HG02642 (cell line): ENCODE results near the gene MADD.

ENCODE experiments used
- ATAC-seq: cut with Tn5 transposase; IDR thresholded peaks from one replicate; pipeline ENCODE4 v1.9.1; 2021; ENCODE audit warnings: mild to moderate bottlenecking; ENCODE audit not compliant: unreplicated experiment, poor library complexity

MADD gene

DNA sequence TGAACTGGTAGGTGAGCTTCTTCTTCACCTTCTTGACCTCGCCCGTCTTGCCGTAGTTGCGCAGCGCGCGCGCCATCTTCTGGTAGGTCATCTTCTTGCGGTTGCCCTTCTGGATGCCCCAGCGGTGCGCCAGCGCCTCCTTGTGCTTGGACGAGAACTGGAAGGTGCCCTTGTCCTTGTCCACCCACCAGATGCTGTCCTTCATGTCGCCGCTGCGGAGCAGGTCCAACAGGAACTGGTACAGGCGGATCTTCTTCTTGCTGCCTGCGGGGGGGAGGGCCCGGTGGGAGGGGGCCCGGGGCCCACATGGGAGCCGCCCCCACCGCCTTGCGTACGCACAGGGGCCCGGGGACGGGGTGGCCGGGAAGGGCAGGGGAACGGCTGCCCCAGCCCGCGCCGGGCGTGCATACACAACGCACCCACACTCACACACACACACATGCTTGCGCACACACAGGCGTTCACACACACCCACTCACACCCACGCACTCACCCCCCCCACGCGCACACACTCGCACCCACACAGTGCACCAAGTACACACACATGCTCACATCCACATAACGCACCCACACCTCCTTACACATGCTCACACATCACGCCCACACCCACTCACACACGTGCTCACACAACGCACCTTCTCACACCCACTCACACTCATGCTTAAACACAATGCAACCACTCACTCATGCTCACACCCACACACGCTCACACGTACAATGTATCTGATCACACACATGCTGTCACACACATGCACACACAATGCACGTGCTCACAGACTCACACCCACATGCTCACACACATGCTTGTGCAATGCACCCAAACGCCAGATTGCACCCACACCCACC is 85.6 kb downstream of the MADD start:
- no peak for ATAC-seq

DNA sequence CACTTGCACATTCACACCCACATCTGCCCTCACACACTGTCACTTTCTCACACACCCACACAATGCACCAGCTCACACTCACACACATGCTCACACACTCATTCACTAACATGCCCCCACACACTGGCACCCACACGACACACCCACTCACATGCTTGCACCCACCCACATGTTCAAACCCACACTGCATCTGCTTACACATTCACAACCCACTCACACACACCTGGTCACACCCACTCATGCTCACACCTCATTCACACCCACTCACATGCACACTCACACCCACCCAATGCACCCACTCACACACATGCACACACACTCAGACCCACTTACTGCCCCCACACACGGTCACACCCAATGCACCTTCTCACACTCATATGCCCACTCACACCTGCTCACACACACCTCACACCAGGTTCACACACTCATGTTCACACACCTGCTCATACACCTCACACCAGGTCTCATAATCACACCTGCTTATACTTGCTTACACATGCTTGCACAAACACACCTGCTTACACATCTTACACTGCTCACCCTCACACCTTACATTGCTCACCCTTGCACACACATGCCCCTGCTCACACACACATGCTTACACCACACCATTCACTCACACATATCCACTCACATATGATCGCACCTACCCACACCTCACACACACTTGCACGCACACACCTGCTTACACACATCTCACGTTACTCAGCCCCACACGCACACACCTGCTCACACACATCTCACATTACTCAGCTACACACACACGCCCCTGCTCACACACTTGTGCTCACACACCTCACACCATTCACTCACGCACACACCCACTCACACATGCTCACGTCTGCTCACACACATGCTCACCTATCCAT is 86.4 kb downstream of the MADD start:
- ATAC-seq: no peak

DNA sequence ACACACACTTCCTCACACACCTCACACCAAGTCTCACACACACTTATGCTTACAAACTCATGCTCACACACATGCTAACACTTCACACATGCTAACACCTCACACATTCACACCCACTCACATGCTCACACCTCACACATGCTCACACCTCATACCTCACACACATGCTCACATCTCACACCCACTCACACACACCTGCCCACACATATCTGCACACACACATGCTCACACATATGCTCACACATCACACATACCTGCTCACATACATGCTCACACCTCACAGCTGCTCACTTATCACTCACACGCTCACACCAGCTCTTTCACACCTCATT is 87.0 kb downstream of the MADD start:
- no peak for ATAC-seq

DNA sequence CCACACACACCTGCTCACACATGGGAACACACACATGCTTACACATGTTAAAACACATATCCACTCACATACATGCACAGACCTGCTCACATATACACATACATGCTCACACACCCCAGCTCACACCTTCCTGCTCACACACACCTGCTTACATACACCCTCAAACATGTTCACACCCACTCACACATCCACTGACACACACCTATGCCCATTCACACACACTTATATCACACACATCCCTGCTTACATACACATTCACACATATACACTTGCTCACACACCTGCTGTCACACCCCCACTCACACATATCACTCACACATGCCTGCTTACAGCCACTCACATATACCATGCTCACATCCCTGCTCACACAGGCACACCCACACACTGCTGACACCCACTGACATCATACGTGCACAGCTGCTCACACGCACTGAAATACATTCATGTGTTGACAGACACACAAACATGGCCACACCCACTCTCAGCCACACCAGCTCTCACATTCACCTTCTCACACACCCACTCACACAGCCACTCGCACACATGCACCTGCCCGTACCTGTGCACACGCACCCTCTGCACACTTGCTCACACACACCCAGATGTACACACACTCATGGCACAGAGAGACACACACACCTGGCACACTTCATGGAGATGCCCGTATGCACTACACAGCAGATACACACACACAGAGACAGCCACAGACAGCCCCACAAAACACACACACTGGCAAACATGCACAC is 88.2 kb downstream of the MADD start:
- ATAC-seq: no peak

DNA sequence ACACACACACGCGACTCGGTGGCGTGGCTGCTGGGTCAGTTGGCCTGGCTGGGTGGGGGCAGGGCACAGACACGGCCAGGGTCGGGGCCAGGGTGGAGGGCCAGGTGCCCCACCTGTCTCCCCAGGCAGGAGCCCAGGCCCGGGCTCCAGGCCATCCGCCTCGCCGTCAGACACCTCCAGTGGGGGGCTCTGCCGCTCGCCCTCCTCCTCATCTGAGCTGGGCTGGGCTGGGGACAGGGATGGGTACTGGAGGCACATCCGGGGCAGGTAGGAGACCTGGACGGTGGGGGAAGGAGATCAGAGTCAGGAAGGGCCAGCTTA is 88.8 kb downstream of the MADD start:
- no peak for ATAC-seq

DNA sequence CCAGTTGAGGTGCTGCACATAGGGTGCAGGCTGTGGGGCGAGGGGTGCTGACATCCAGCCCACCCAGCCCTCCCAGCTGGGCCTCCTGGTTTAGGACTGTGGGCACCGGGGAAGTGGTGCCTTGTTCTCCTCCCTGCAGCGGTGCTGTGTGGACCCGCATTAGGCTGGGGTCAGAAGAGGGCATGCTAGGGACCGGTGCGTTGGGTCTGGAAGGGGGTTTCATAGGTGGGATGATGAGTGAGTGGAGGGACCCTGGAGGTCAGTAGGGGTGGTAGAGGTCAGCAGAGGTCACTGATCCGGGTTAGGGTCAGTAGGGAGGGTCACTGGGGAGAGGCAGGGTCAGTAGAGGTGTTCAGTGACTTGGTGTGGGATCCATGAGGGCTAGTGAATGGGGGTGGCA is 89.2 kb downstream of the MADD start:
- ATAC-seq: no peak

DNA sequence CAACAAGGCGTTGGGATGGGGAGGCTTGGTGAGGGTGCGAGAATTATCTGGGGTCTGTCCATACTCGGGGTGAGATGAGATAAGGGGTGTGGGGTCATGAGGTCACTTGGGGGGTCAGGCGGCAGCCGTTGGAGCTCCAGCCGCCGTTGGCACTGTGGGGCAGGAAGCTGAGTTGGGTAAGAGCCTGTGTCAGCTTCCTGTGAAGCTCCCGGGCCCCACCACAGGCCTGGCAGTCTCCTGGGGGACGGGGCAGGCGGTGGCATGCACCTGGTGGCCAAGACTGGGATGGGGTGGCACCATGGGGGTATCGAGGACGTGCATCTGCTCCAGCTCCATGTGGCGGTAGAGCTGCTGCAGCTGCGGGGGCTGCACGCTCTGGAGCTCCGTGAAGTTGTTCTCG is 89.7 kb downstream of the MADD start:
- no peak for ATAC-seq

DNA sequence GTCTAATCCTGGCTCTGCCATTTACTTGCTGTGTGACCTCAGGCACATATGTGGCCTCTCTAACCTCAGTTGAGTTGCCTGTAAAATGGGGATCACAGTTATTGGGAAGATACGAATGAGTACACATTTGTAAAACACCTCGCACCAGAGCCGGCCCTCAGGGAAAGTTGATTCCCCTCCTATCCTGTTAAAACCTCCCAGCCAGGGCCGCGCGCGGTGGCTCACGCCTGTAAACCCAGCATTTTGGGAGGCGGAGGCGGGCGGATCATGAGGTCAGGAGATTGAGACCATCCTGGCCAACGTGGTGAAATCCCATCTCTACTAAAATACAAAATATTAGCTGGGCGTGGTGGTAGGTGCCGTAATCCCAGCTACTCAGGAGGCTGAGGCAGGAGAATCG is 90.4 kb downstream of the MADD start:
- no peak for ATAC-seq

DNA sequence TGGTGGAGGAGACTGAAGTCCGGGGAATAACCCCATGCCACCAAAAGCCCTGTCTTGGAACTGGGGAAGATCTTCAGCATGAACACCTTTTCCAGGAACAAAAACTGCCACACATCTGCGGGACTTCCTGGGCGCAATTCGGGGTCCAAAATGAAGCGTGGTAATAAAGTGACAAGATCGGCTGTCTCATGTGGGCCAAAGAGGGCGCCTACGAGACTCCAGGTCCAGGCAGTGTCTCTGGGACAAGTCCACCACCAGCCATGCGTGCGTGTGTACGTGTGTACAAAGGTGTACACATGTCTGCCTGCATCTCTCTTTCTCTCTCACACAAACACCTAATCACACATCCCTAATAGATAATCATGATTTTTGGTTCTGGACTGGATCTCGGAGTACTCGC is 91.5 kb downstream of the MADD start:
- ATAC-seq: no peak

DNA sequence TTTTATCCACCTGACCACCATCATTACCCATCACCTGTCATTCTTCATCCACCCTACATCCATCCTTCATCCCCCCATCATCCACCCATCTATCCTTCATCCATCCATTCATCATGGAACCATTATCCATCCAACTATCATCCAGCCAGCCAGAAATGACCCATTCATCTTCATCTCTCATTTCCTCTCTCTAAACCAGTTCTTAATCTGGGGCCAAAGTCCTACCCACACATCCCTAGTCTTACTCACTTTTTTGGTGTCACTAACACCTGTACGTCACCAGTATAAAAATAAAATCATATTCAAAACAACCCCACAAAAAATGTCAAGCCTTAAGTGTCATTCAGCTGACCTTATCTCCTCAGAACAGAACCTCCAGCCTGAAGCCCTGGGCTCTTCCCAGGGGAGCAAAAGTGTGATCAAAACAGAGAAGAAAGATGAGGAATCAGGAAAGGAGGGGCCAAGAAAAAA is 96.1 kb downstream of the MADD start:
- no peak for ATAC-seq

DNA sequence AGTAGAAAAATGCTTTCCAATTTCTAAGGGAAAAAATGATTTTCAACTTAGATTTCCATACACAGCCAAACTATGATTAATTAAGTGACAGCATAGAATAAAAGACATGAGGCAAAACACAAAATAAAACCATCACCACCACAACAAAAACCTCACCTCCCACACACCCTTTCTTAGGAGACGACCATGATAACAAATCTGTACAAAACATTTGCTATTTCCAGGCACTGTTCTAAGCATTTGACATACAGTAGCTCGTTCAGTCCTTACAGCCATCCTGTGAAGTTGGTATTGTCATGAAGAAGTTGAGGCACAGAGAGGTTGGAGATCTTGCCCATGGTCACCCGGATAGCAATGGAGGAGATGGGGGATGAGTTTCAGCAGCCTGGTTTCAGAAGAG is 99.7 kb downstream of the MADD start:
- ATAC-seq: no peak

DNA sequence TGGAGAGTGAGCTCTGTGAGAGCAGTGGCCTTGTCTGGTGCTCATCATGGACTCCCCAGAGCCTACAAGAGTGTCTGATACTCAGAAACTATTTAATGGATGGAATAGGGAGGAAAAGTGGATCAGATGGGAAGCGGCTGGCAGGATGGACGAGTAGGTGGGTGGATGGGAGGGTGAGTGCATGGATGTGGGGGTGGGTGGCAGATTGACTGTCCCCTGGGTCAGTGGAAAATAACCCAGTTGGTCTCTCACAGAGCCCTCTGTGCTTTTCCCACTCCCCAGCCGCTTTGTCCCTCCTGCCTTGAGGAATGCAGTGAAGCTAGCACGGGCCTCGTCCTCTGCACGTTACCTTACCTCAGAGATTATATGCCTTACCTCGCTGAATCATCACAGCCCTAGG is 102.5 kb downstream of the MADD start:
- ATAC-seq: no peak

DNA sequence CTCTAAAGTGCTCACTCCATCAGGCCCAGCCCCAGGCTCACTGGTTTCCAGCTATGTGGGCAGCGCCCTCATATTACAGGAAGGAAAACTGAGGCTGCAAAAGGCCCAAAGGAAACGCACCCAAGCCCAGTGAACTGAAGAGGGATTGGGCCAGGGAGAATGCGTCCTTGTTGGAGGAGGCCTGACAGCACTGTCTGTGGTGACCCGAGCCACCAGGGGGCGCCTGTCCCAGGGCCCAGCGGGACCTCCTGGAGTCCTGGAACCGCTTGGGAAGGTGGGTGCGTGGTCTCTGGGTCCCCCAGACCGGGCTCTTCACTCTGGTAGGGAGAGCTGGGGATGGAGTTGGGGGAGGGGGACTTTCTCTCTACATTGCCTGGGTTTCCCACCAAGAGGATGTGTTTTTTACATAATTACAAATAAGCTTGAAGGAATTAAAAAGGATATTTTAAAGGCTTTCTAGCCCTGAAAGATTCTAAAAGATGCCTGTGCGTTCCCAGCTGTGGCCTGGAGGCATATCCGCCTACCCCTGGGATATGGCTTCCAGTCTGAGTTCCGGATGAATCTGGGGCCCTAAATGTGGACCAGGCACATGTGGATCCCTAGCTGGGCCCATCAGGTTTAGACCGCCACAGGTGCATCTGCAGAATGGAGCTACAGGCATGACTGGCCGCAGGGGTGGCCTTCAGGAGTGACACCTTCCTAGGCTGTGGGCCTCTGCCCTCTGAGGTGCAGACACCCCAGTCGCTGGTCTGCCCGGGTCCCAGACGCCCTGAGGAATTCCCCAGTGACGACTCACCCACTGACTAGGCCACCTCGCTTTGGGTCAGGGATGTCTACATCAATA is 104.2 kb downstream of the MADD start:
- ATAC-seq: no peak

DNA sequence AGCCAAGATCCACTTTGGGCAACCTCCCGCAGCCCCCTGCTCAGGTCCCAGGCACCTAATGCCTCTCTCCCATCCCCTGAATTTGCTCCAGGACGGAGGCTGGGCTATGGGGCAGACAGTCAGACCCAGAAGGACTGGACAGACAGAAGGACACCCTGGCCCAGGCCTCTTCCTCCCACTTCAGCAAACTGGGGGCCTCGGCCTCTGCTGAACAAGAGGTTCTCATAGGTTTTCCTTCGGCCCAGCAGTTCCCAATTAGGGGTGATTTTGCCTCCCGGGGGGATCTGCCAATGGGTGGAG is 104.7 kb downstream of the MADD start:
- ATAC-seq: no peak

DNA sequence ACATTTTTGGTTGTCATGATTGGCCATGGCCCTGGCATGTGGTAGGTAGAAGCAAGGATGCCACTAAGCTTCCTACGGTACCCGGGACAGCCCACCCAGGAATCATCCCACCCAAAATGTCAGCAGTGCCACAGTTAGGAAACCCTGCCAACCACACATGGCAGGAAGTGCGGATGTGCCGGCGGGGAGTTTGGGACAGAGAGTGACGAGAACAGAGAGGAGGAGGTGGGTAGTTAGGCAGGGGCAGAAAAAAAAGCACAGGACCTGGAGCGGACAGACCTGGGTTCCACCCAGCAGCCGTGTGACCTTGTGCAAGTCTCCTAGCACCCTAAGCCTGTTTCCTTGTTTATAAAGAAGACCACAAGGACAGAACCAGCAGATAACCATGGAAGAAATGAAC is 105.1 kb downstream of the MADD start:
- ATAC-seq: no peak

DNA sequence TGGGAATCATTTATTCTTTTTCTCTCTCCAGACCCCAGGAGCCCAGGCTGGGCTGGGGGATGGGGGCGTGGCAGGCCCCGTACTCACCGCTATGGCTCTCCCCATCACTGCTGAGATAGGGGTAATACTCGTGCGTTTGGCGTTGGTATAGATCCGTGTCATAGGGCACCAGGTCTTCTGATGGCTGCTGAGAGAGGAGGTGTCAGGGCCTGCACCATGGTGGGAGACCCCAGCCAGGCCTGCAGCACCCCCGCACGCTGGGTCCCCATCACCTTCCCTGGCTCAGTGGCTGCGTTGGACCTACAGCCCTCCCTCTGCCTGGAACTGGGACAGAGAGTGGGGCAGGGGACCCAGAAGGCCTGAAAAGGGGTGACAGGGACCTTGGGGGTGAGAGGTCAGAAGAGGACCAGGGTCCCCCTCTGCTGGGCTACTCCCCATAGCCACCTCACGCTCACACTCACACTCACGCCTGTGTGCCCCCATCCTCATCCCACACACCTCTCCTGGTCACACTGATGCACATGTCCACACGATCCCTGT is 105.7 kb downstream of the MADD start:
- no peak for ATAC-seq

DNA sequence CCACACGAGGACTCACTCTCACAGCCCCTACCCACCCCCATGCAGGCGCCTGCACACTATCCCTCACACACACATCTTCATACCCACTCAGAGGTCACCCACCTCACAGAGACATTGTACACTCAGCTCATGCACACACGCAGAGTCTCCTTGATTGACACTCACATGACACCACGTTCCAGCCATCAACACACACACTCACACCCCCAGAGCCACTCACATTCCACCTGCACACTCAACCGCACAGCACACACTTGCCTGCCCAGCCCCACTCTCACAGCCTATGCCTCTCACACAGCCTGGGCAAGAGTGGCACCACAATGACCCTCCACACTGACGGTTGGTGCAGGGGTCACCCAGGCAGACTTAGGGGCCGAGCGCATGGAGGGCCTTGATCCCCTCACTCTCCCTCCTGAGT is 106.2 kb downstream of the MADD start:
- no peak for ATAC-seq

DNA sequence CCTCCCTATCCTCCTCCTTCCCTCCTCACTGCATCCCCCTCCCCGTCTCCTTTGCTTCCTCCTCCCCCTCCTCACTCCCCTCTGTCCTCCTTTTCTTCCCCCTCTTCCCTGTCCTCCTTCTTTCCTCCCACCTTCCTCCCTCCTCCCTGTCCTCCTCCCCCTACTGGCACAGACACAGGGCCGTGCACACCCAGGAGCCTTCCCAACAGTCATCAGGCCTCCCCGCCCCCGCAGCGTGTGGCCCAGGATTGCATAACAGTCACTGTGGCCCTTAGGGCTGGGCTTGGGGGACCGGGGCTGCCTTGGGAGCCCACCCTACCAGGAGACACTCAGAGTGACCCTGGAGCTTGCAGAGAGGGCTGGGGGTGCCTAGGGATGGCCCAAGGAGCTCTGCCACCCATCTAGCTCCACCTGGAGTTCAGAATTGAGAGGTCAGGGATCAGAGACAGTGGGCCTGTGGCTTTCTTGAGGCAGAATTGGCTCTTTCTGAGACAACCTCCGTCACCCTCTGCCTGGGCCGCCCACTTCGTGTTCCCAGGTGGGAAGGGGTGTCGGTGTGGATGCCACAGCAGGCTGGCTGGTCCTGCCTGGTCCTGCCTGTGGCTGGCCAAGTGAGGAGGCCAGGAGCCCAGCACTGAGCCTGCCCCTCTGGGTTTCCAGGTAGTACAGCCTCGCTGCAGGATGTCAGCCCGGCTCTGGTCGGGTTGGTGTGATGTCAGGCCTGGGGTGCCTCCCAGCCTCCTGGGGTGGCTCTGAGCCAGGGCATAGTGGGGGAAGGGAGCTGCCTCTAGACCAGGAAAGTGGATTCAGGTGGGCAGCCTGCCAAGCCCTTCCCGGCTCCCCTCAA is 106.8 kb downstream of the MADD start:
- ATAC-seq: peak; percentile 35

DNA sequence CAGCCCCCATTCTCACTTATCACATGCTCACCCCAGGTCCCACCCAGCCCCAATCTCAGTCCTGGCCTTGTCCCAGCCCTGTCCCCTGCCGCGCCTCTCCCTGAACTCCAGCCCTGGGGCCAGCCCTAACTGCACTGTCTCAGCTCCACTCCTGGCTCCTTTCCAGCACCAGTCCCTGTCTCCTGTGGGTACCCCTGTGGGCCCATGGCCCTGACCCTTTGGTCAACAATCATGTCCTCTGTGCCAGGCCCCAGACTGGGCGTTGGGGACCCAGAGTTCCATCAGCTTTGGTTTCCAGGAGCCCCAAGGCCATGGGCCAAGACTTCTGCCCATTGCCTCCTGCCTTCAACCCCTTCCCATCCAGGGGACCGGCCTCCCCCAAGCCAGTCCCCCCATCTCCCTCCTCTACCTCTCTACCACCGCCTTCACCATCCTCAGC is 107.7 kb downstream of the MADD start:
- no peak for ATAC-seq
